HEK293 (cell line): ENCODE results near the gene DXO.

Experiments
- TF ChIP-seq, protein P1 (sequence below): fragments of 450-650 bp; formaldehyde crosslinking; IDR thresholded peaks from 2 replicates; pipeline ENCODE4 v1.5.1; 2016; ENCODE audit warnings: missing biosample characterization, missing genetic modification characterization
- TF ChIP-seq, protein P2 (sequence below): fragments of 450-650 bp; formaldehyde crosslinking; IDR thresholded peaks from 2 replicates; pipeline ENCODE4 v1.5.1; 2017; ENCODE audit warnings: missing biosample characterization, mild to moderate bottlenecking, missing genetic modification characterization, moderate library complexity
- TF ChIP-seq, protein P3 (sequence below): fragments of 450-650 bp; formaldehyde crosslinking; IDR thresholded peaks from 2 replicates; pipeline ENCODE4 v1.5.1; 2016; ENCODE audit warnings: missing biosample characterization, missing genetic modification characterization
- TF ChIP-seq, protein P4 (sequence below): fragments of 450-650 bp; formaldehyde crosslinking; optimal IDR thresholded peaks from 2 replicates; pipeline ENCODE3; 2016; ENCODE audit warnings: missing biosample characterization, mild to moderate bottlenecking, missing genetic modification characterization

DNA sequence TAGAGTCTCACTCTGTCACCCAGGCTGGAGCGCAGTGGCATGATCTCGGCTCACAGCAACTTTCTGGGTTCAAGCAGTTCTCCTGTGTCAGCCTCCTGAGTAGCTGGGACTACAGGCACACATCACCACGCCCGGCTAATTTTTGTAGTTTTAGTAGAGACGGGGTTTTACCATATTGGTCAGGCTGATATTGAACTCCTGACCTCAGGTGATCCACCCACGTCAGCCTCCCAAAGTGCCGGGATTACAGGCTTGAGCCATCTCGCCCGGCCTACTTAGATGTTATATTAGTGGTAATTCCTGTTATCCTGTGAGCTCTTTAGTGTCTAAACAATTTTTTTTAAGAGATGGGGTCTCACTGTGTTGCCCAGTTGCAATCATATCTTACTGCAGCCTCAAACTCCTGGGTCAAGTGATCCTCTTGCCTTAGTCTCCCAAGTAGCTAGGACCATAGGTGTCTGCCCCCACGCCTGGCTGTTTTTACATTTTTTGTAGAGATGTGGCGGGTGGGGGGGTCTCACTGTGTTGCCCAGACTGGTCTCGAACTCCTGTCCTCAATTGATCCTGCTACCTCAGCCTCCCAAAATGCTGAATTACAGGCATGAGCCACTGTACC is 6.0 kb upstream of the DXO start:
- TF ChIP-seq, protein P1, sequence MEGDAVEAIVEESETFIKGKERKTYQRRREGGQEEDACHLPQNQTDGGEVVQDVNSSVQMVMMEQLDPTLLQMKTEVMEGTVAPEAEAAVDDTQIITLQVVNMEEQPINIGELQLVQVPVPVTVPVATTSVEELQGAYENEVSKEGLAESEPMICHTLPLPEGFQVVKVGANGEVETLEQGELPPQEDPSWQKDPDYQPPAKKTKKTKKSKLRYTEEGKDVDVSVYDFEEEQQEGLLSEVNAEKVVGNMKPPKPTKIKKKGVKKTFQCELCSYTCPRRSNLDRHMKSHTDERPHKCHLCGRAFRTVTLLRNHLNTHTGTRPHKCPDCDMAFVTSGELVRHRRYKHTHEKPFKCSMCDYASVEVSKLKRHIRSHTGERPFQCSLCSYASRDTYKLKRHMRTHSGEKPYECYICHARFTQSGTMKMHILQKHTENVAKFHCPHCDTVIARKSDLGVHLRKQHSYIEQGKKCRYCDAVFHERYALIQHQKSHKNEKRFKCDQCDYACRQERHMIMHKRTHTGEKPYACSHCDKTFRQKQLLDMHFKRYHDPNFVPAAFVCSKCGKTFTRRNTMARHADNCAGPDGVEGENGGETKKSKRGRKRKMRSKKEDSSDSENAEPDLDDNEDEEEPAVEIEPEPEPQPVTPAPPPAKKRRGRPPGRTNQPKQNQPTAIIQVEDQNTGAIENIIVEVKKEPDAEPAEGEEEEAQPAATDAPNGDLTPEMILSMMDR (tag by site-specific recombination): no peak
- TF ChIP-seq, protein P2, sequence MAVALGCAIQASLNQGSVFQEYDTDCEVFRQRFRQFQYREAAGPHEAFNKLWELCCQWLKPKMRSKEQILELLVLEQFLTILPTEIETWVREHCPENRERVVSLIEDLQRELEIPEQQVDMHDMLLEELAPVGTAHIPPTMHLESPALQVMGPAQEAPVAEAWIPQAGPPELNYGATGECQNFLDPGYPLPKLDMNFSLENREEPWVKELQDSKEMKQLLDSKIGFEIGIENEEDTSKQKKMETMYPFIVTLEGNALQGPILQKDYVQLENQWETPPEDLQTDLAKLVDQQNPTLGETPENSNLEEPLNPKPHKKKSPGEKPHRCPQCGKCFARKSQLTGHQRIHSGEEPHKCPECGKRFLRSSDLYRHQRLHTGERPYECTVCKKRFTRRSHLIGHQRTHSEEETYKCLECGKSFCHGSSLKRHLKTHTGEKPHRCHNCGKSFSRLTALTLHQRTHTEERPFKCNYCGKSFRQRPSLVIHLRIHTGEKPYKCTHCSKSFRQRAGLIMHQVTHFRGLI (tag by site-specific recombination): no peak
- TF ChIP-seq, protein P3, sequence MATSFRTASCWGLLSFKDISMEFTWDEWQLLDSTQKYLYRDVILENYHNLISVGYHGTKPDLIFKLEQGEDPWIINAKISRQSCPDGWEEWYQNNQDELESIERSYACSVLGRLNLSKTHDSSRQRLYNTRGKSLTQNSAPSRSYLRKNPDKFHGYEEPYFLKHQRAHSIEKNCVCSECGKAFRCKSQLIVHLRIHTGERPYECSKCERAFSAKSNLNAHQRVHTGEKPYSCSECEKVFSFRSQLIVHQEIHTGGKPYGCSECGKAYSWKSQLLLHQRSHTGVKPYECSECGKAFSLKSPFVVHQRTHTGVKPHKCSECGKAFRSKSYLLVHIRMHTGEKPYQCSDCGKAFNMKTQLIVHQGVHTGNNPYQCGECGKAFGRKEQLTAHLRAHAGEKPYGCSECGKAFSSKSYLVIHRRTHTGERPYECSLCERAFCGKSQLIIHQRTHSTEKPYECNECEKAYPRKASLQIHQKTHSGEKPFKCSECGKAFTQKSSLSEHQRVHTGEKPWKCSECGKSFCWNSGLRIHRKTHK (tag by site-specific recombination): no peak
- TF ChIP-seq, protein P4, sequence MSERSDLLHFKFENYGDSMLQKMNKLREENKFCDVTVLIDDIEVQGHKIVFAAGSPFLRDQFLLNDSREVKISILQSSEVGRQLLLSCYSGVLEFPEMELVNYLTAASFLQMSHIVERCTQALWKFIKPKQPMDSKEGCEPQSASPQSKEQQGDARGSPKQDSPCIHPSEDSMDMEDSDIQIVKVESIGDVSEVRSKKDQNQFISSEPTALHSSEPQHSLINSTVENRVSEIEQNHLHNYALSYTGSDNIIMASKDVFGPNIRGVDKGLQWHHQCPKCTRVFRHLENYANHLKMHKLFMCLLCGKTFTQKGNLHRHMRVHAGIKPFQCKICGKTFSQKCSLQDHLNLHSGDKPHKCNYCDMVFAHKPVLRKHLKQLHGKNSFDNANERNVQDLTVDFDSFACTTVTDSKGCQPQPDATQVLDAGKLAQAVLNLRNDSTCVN: no peak
